ENCODE measurements around the gene MORF4L1.

The MORF4L1 gene

GRCh38 chr15:78872155-78872971 lies at the start of gene MORF4L1:
TSS of gene MORF4L1 (plus strand) at chr15:78872890. CDS start at chr15:78873018, 128 bp downstream.
- Histone ChIP-seq H3K9me3 (replicated peaks; ENCODE audit: insufficient read depth, low read length) (no peaks in the 10 kb centered on the region), H3K9ac (ENCODE audit: low read length) (peak within 1 kb of the TSS; percentile 100), H3K27ac (ENCODE audit: low read length) (peak within 1 kb of the TSS; percentile 100), H4K20me1 (ENCODE audit: insufficient read depth, low read length) (peaks cover 38% of the 10 kb centered on the region), H3F3A (ENCODE audit: insufficient read depth, low read length) (peaks cover 12% of the 10 kb centered on the region), H3K9me2 (replicated peaks; ENCODE audit: insufficient read depth, low read length) (no peaks in the 10 kb centered on the region), H2AFZ (ENCODE audit: low read length) (peak within 1 kb of the TSS; percentile 99), H3K4me3 (ENCODE audit: low read length) (peak within 1 kb of the TSS; percentile 73), H3K36me3 (replicated peaks; ENCODE audit: insufficient read depth, low read length) (no peaks in the 10 kb centered on the region), H3K79me2 (ENCODE audit: low read length) (peaks cover 46% of the 10 kb centered on the region), H3K27me3 (replicated peaks; ENCODE audit: insufficient read depth, low read length) (no peaks in the 10 kb centered on the region), H3K4me1 (ENCODE audit: low read length) (peaks cover 5% of the 10 kb centered on the region), H3K4me2 (ENCODE audit: low read depth, low read length) (peak within 1 kb of the TSS; percentile 97)
- TF ChIP-seq EZH2phosphoT487 (IDR thresholded peaks at IDR 0.05; ENCODE audit: low read length) (no peak), CTCF (IDR thresholded peaks at IDR 0.05; ENCODE audit: low read length) (no peak), EZH2 (optimal IDR thresholded peaks at IDR 0.05; ENCODE audit: low read depth, low read length) (no peak)
- peak; percentile 95 for DNase-seq

GRCh38 chr15:78828920-78829319 lies 43.8 kb upstream of the MORF4L1 start:
- H3K4me1 ChIP-seq (ENCODE audit: low read length): no peaks in the 10 kb centered on the region
- TF ChIP-seq CTCF (IDR thresholded peaks at IDR 0.05; ENCODE audit: low read length) (no peak), EZH2phosphoT487 (IDR thresholded peaks at IDR 0.05; ENCODE audit: low read length) (no peak), EZH2 (optimal IDR thresholded peaks at IDR 0.05; ENCODE audit: low read depth, low read length) (no peak)
- H3K36me3 ChIP-seq (replicated peaks; ENCODE audit: insufficient read depth, low read length): no peaks in the 10 kb centered on the region
- no peaks in the 10 kb centered on the region for H3K27me3 ChIP-seq (replicated peaks; ENCODE audit: insufficient read depth, low read length)
- no peaks in the 10 kb centered on the region for H3K9me3 ChIP-seq (replicated peaks; ENCODE audit: insufficient read depth, low read length)
- H3K9ac ChIP-seq (ENCODE audit: low read length): no peak overlapping the region
- no peak overlapping the region for H2AFZ ChIP-seq (ENCODE audit: low read length)
- H3F3A ChIP-seq (ENCODE audit: insufficient read depth, low read length): no peaks in the 10 kb centered on the region
- H4K20me1 ChIP-seq (ENCODE audit: insufficient read depth, low read length): no peaks in the 10 kb centered on the region
- no peaks in the 10 kb centered on the region for H3K9me2 ChIP-seq (replicated peaks; ENCODE audit: insufficient read depth, low read length)
- no peak for DNase-seq
- no peak overlapping the region for H3K4me3 ChIP-seq (ENCODE audit: low read length)
- no peak overlapping the region for H3K4me2 ChIP-seq (ENCODE audit: low read depth, low read length)
- H3K27ac ChIP-seq (ENCODE audit: low read length): no peak overlapping the region
- no peaks in the 10 kb centered on the region for H3K79me2 ChIP-seq (ENCODE audit: low read length)

- no peak for DNase-seq
- Histone ChIP-seq H3K79me2 (ENCODE audit: low read length) (no peaks in the 10 kb centered on the region), H3K4me2 (ENCODE audit: low read depth, low read length) (no peak overlapping the region), H3K9me3 (replicated peaks; ENCODE audit: insufficient read depth, low read length) (no peaks in the 10 kb centered on the region), H3K36me3 (replicated peaks; ENCODE audit: insufficient read depth, low read length) (no peaks in the 10 kb centered on the region), H3F3A (ENCODE audit: insufficient read depth, low read length) (no peaks in the 10 kb centered on the region), H3K27ac (ENCODE audit: low read length) (no peak overlapping the region), H4K20me1 (ENCODE audit: insufficient read depth, low read length) (no peaks in the 10 kb centered on the region), H3K9me2 (replicated peaks; ENCODE audit: insufficient read depth, low read length) (no peaks in the 10 kb centered on the region), H2AFZ (ENCODE audit: low read length) (no peak overlapping the region), H3K4me1 (ENCODE audit: low read length) (no peaks in the 10 kb centered on the region), H3K9ac (ENCODE audit: low read length) (no peak overlapping the region), H3K27me3 (replicated peaks; ENCODE audit: insufficient read depth, low read length) (no peaks in the 10 kb centered on the region), H3K4me3 (ENCODE audit: low read length) (no peak overlapping the region)
- no peak for TF ChIP-seq EZH2phosphoT487 (IDR thresholded peaks at IDR 0.05; ENCODE audit: low read length)
- TF ChIP-seq EZH2 (optimal IDR thresholded peaks at IDR 0.05; ENCODE audit: low read depth, low read length): no peak
- no peak for TF ChIP-seq CTCF (IDR thresholded peaks at IDR 0.05; ENCODE audit: low read length)
Observed at GRCh38 chr15:78830514-78831228, 42.0 kb upstream of the MORF4L1 start.
